Esophagus muscularis mucosa (tissue), 3 donors: ENCODE results near the gene NPAS3.

Experiments
- POLR2A ChIP-seq: fragments of 450-650 bp; IDR thresholded peaks from one replicate; pipeline ENCODE4 v1.6.1; 2017; ENCODE audit warnings: antibody characterized with exemption, moderate library complexity, mild to moderate bottlenecking, low read depth
- POLR2AphosphoS5 ChIP-seq, 2 donors: sonication (generic); formaldehyde crosslinking; IDR thresholded peaks; one replicate each; pipeline ENCODE4 v1.6.1; 2017; ENCODE audit warnings: antibody characterized with exemption in 2 of 2
- TF ChIP-seq, protein P1 (sequence below), 3 experiments: fragments of 200-600 bp in 2 of 3; fragments of 450-650 bp in 1 of 3; sonication (generic) in 2 of 3; IDR thresholded peaks; one replicate each; pipeline ENCODE4 v1.5.1; 2017 to 2019; ENCODE audit warnings: antibody characterized with exemption in 3 of 3, mild to moderate bottlenecking in 2 of 3, moderate library complexity in 1 of 3

DNA sequence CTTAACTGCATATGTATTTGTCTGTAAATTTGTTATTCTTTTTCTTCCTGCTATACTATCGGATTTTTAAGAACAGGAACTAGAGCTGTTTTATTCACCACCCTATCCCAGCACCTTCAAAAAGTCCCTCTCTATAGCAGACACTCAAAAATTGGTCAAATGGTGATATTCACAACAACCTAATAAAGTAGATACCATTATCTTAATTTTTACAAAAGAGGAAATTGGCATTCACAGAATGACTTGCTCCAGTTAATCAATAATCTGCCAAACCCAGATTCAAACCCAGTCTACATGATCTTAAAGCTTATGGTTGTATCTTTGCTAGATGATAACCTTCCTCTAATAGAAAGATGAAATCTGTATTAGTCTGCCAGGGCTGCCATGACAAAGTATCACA is 585.6 kb downstream of the NPAS3 start:
- TF ChIP-seq POLR2AphosphoS5 (IDR thresholded peaks at IDR 0.05) (no peak), POLR2A (no peak)
- TF ChIP-seq, protein P1, sequence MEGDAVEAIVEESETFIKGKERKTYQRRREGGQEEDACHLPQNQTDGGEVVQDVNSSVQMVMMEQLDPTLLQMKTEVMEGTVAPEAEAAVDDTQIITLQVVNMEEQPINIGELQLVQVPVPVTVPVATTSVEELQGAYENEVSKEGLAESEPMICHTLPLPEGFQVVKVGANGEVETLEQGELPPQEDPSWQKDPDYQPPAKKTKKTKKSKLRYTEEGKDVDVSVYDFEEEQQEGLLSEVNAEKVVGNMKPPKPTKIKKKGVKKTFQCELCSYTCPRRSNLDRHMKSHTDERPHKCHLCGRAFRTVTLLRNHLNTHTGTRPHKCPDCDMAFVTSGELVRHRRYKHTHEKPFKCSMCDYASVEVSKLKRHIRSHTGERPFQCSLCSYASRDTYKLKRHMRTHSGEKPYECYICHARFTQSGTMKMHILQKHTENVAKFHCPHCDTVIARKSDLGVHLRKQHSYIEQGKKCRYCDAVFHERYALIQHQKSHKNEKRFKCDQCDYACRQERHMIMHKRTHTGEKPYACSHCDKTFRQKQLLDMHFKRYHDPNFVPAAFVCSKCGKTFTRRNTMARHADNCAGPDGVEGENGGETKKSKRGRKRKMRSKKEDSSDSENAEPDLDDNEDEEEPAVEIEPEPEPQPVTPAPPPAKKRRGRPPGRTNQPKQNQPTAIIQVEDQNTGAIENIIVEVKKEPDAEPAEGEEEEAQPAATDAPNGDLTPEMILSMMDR (IDR thresholded peaks at IDR 0.05) = no peak
